BLaER1 treated with 17β-estradiol and CSF1 and Interleukin-3, amounts not matched to agents 10 nM and 100 nM (cell line): ENCODE data around the gene CDKL5.
A peak's percentile ranks its signal among the peaks of the same experiment; 100 is the strongest.

Source experiments
- H3K27ac ChIP-seq, 11 experiments: shearing (Covaris generic); formaldehyde crosslinking; 2 replicates each; pipeline ENCODE4 v1.8.1; 2022
- H3K27me3 ChIP-seq, 11 experiments: shearing (Covaris generic); formaldehyde crosslinking; 2 replicates each; pipeline ENCODE4 v1.8.1; 2022
- H3K36me3 ChIP-seq, 11 experiments: shearing (Covaris generic); formaldehyde crosslinking; 2 replicates each; pipeline ENCODE4 v1.8.1; 2022
- H3K4me1 ChIP-seq, 10 experiments: shearing (Covaris generic); formaldehyde crosslinking; 2 replicates each; pipeline ENCODE4 v1.8.1; 2022
- H3K4me2 ChIP-seq, 11 experiments: shearing (Covaris generic); formaldehyde crosslinking; 2 replicates each; pipeline ENCODE4 v1.8.1; 2022
- H3K4me3 ChIP-seq, 10 experiments: shearing (Covaris generic); formaldehyde crosslinking; 2 replicates each; pipeline ENCODE4 v1.8.1; 2022
- H3K9ac ChIP-seq, 11 experiments: shearing (Covaris generic); formaldehyde crosslinking; 2 replicates each; pipeline ENCODE4 v1.8.1; 2022
- H3K9me3 ChIP-seq, 11 experiments: shearing (Covaris generic); formaldehyde crosslinking; replicated peaks in 1 of 11; 2 replicates each; pipeline ENCODE4 v1.8.1; 2022
- H4K20me1 ChIP-seq, 11 experiments: shearing (Covaris generic); formaldehyde crosslinking; 2 replicates each; pipeline ENCODE4 v1.8.1; 2022
- Cebpa-rat ChIP-seq, 11 experiments: shearing (Covaris generic); IDR thresholded peaks; 2 replicates each; pipeline ENCODE4 v1.8.1; 2022

The CDKL5 gene

GRCh38 chrX:18607966-18608365 is 182.6 kb downstream of the CDKL5 start:
- no peak overlapping the region for H3K4me3 ChIP-seq
- no peaks in the 10 kb centered on the region for H3K36me3 ChIP-seq
- H3K27ac ChIP-seq = no peak overlapping the region
- peaks cover 0 to 7% (median 0%) of the 10 kb centered on the region in 11 experiments; a peak in 5 of 22 replicates for H4K20me1 ChIP-seq
- TF ChIP-seq Cebpa-rat (IDR thresholded peaks at IDR 0.05) = no peak
- H3K27me3 ChIP-seq = peaks cover 83 to 99% (median 96%) of the 10 kb centered on the region in 11 experiments
- H3K4me1 ChIP-seq = no peaks in the 10 kb centered on the region
- no peak overlapping the region for H3K9ac ChIP-seq
- H3K4me2 ChIP-seq = no peak overlapping the region
- H3K9me3 ChIP-seq = no peaks in the 10 kb centered on the region

DNA sequence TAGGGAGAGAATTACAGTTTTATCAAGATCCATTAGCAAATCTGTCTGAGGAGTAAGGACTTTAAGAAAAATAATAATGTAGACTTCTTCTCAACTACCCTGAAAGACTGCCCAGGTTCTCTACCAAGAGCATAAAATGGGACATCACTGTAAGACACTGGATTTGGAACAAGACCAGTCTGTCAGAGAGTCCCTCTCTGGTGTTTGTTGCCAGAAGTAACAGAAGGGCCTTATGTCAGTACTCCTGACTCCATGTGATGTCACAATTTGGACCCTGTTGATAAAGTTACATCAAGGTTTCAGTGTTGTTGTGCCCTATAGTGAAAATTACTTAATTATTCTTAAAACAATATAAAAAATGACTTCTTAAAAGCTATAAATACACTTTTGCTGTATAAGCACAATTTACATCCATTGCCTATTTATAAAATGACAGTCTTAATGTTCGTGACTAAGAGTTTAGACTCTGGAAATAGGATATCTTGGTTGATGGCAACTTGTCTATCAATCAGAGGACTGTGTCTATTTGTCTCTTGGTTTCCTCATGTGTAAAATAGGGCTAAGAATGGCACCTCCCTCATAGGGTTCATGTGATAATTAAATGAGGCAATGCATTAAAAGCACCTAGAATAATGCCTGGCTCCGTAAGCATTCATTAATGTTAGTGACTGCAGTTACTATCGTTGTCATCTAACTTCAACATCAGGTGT is 188.7 kb downstream of the CDKL5 start:
- Histone ChIP-seq H3K4me2 (no peak overlapping the region), H3K9me3 (no peaks in the 10 kb centered on the region), H4K20me1 (peaks cover 0 to 7% (median 0%) of the 10 kb centered on the region in 11 experiments; a peak in 3 of 22 replicates), H3K27ac (no peak overlapping the region), H3K27me3 (peaks cover 85 to 99% (median 96%) of the 10 kb centered on the region in 11 experiments), H3K4me3 (no peak overlapping the region), H3K9ac (no peak overlapping the region), H3K4me1 (no peaks in the 10 kb centered on the region), H3K36me3 (no peaks in the 10 kb centered on the region)
- TF ChIP-seq Cebpa-rat (IDR thresholded peaks at IDR 0.05) = no peak

DNA sequence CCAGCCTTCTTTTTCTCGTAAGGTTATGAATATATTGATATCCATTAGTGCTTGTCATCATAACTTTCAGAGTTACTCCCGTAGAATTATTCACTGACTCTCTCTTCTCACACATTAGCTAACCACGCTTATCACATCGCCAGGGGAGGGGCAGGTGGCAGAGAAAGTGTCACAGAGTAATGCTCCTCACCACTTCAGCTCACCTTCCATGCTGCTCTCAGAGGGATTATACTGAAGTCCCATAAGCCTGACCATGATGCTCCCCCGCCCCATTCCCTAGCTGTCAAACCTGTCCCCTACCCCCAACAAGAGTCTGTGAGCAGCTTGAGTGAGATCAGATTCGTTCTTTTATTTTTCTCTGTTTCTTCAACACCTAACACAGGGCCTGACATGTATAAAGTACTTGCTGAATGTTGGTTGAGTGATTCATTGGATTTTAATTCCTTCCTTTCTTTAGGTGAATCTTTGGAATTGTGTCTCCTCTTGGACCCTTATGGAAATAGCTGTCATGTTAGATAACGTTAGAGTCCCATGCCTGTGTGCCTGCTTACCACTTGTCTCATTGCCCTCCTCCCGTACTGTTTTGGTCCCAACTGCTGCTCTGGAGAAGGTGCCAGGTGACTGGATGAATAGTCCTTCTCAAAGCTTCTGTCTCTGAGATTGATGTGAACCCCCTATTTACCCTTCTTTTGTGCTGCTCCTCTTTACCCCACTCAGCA is 191.4 kb downstream of the CDKL5 start:
- Histone ChIP-seq H3K9me3 (no peaks in the 10 kb centered on the region), H3K4me3 (no peak overlapping the region), H3K4me1 (peaks cover 0 to 9% (median 3%) of the 10 kb centered on the region in 10 experiments; a peak in 4 of 20 replicates), H4K20me1 (0 out of 22 replicates have a peak, but pooled peaks cover 0 to 3% (median 0%) of the 10 kb centered on the region in 11 experiments), H3K9ac (no peak overlapping the region), H3K27me3 (peaks cover 93 to 100% (median 99%) of the 10 kb centered on the region in 11 experiments), H3K36me3 (no peaks in the 10 kb centered on the region), H3K27ac (no peak overlapping the region), H3K4me2 (no peak overlapping the region)
- no peak for TF ChIP-seq Cebpa-rat (IDR thresholded peaks at IDR 0.05)

DNA sequence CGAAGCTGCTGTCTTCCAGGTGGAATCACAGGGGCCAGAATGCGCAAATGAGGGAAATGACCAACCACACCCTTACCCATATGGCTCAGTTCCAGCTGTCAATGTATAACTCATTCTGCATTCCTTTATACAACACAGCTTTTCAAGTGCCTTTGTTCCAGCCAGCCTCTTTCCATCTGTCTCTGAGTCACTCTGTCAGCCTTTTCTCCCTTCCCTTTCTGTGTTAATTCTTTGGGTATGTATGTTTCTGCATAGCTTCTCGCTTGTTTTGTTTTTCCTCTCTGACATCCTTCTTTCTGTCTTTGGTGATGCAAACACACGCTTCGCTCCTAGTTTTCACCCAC is 192.0 kb downstream of the CDKL5 start:
- H3K27ac ChIP-seq = no peak overlapping the region
- 0 out of 22 replicates have a peak, but pooled peaks cover 0 to 3% (median 0%) of the 10 kb centered on the region in 11 experiments for H4K20me1 ChIP-seq
- TF ChIP-seq Cebpa-rat (IDR thresholded peaks at IDR 0.05) = no peak
- H3K4me3 ChIP-seq = no peak overlapping the region
- H3K9ac ChIP-seq = no peak overlapping the region
- no peaks in the 10 kb centered on the region for H3K36me3 ChIP-seq
- H3K4me1 ChIP-seq = peaks cover 0 to 9% (median 3%) of the 10 kb centered on the region in 10 experiments; a peak in 4 of 20 replicates
- H3K4me2 ChIP-seq = no peak overlapping the region
- H3K27me3 ChIP-seq = peaks cover 95 to 100% (median 100%) of the 10 kb centered on the region in 11 experiments
- no peaks in the 10 kb centered on the region for H3K9me3 ChIP-seq

DNA sequence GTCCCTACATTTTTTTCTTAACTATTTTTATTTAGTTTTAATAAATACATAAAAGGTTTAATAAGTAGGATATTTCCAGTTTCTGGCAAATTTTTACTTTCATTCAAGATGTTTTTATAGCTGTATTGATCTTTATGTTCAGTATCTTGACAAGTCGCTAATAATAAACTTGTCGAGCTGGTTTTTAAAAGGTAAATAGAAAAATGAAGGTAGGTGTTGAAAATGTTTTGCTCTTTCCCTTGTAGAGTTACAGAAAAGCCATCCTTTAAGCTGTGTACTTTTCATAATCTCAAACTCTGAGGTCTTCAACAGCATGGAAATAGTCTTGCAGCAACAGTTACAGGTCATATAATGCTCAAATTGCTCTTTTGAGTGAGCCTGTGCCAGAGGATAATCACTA is 193.9 kb downstream of the CDKL5 start:
- Histone ChIP-seq H3K9ac (no peak overlapping the region), H3K27me3 (peaks cover 96 to 100% (median 100%) of the 10 kb centered on the region in 11 experiments), H3K4me2 (no peak overlapping the region), H3K9me3 (no peaks in the 10 kb centered on the region), H4K20me1 (peaks cover 0 to 3% (median 0%) of the 10 kb centered on the region in 11 experiments; a peak in 1 of 22 replicates), H3K4me3 (no peak overlapping the region), H3K27ac (no peak overlapping the region), H3K36me3 (no peaks in the 10 kb centered on the region), H3K4me1 (peaks cover 0 to 9% (median 3%) of the 10 kb centered on the region in 10 experiments; a peak in 4 of 20 replicates)
- no peak for TF ChIP-seq Cebpa-rat (IDR thresholded peaks at IDR 0.05)

GRCh38 chrX:18620349-18620748 is 194.9 kb downstream of the CDKL5 start:
- H3K9me3 ChIP-seq = no peaks in the 10 kb centered on the region
- H3K4me1 ChIP-seq = peaks cover 0 to 9% (median 3%) of the 10 kb centered on the region in 10 experiments; a peak in 4 of 20 replicates
- TF ChIP-seq Cebpa-rat (IDR thresholded peaks at IDR 0.05) = no peak
- H3K27me3 ChIP-seq = peaks cover 96 to 100% (median 100%) of the 10 kb centered on the region in 11 experiments
- peak overlapping the region in 7 of 11 experiments; percentile 1 to 28 (median 17); a peak in 9 of 22 replicates for H3K4me2 ChIP-seq
- H3K27ac ChIP-seq = no peak overlapping the region
- H3K36me3 ChIP-seq = no peaks in the 10 kb centered on the region
- H4K20me1 ChIP-seq = peaks cover 0 to 3% (median 0%) of the 10 kb centered on the region in 11 experiments; a peak in 2 of 22 replicates
- no peak overlapping the region for H3K4me3 ChIP-seq
- no peak overlapping the region for H3K9ac ChIP-seq

GRCh38 chrX:18624599-18624998 is 199.2 kb downstream of the CDKL5 start:
- no peaks in the 10 kb centered on the region for H3K36me3 ChIP-seq
- H3K27me3 ChIP-seq = peaks cover 83 to 96% (median 94%) of the 10 kb centered on the region in 11 experiments
- no peak overlapping the region for H3K27ac ChIP-seq
- H4K20me1 ChIP-seq = no peaks in the 10 kb centered on the region; a peak in 2 of 22 replicates
- peaks cover 0 to 9% (median 3%) of the 10 kb centered on the region in 10 experiments; a peak in 4 of 20 replicates for H3K4me1 ChIP-seq
- H3K4me2 ChIP-seq = no peak overlapping the region
- H3K4me3 ChIP-seq = no peak overlapping the region
- TF ChIP-seq Cebpa-rat (IDR thresholded peaks at IDR 0.05) = no peak
- H3K9me3 ChIP-seq = no peaks in the 10 kb centered on the region
- H3K9ac ChIP-seq = no peak overlapping the region

GRCh38 chrX:18630934-18631333 is 205.5 kb downstream of the CDKL5 start:
- no peaks in the 10 kb centered on the region for H3K9me3 ChIP-seq
- H3K36me3 ChIP-seq = no peaks in the 10 kb centered on the region
- H3K4me2 ChIP-seq = no peak overlapping the region
- peaks cover 84 to 96% (median 94%) of the 10 kb centered on the region in 11 experiments for H3K27me3 ChIP-seq
- no peak overlapping the region for H3K27ac ChIP-seq
- no peak overlapping the region for H3K9ac ChIP-seq
- H4K20me1 ChIP-seq = no peaks in the 10 kb centered on the region; a peak in 1 of 22 replicates
- no peak overlapping the region for H3K4me3 ChIP-seq
- TF ChIP-seq Cebpa-rat (IDR thresholded peaks at IDR 0.05) = no peak
- H3K4me1 ChIP-seq = no peaks in the 10 kb centered on the region

DNA sequence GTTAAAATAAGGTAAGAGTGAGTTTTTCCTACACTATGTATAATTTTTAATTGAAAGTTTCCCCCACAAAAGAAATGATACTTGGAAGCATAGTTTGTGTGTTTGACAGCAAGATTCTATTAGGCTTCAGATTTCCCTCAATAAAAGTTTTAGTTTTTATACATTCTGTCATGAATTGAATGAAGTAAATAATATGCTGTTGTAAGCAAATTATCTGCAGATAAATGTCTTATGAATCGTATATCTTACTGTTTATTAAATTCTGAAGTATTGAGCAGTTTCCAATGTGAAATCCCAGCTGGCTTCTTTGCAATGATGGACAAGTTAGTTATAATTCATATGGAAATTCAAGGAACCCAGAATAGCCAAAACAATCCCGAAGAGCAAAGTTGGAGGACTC is 213.0 kb downstream of the CDKL5 start:
- H3K27ac ChIP-seq = no peak overlapping the region
- no peaks in the 10 kb centered on the region; a peak in 1 of 22 replicates for H4K20me1 ChIP-seq
- H3K9me3 ChIP-seq = no peaks in the 10 kb centered on the region; a peak in 1 of 22 replicates
- H3K9ac ChIP-seq = no peak overlapping the region
- no peak overlapping the region for H3K4me3 ChIP-seq
- peaks cover 71 to 93% (median 88%) of the 10 kb centered on the region in 11 experiments for H3K27me3 ChIP-seq
- no peaks in the 10 kb centered on the region for H3K36me3 ChIP-seq
- H3K4me1 ChIP-seq = no peaks in the 10 kb centered on the region
- H3K4me2 ChIP-seq = no peak overlapping the region
- no peak for TF ChIP-seq Cebpa-rat (IDR thresholded peaks at IDR 0.05)
